Measurements from ENCODE around the gene DNMT3L. TPM values are rescaled to one million over a fixed set of nuclear protein-coding genes. Genes with fewer than 3 reads are reported as not detected.

DNMT3L gene
- total and polyA plus RNA-seq, 7 donors = not detected

DNA sequence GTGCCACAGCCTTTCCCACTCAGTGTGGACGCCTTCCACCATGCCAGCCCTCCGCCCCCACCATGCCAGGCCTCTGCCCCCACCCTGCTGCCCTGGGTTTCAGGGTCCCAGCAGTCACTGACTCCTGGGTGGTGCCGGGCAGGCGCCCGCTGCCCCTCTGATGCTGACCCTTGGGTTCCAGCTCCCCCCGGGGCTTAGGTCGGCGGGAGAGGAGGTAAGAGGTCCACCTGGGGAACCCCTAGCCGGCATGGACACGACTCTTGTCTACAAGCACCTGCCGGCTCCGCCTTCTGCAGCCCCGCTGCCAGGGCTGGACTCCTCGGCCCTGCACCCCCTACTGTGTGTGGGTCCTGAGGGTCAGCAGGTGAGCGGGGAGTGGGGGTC, 31.1 kb upstream of the DNMT3L start:
- H3K9me3 ChIP-seq = no peaks in the 10 kb centered on the region
- peaks cover 0 to 47% (median 37%) of the 10 kb centered on the region in 3 donors for H3K27me3 ChIP-seq
- TF ChIP-seq EP300 (IDR thresholded peaks at IDR 0.05) (no peak), POLR2AphosphoS5 (IDR thresholded peaks at IDR 0.05) (no peak), POLR2A (IDR thresholded peaks at IDR 0.05) (no peak)
- TF ChIP-seq, protein P1, sequence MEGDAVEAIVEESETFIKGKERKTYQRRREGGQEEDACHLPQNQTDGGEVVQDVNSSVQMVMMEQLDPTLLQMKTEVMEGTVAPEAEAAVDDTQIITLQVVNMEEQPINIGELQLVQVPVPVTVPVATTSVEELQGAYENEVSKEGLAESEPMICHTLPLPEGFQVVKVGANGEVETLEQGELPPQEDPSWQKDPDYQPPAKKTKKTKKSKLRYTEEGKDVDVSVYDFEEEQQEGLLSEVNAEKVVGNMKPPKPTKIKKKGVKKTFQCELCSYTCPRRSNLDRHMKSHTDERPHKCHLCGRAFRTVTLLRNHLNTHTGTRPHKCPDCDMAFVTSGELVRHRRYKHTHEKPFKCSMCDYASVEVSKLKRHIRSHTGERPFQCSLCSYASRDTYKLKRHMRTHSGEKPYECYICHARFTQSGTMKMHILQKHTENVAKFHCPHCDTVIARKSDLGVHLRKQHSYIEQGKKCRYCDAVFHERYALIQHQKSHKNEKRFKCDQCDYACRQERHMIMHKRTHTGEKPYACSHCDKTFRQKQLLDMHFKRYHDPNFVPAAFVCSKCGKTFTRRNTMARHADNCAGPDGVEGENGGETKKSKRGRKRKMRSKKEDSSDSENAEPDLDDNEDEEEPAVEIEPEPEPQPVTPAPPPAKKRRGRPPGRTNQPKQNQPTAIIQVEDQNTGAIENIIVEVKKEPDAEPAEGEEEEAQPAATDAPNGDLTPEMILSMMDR (IDR thresholded peaks at IDR 0.05) = no peak
- no peak overlapping the region for H3K4me3 ChIP-seq
- H3K4me1 ChIP-seq = peaks cover 0 to 18% (median 15%) of the 10 kb centered on the region in 4 donors
- intact Hi-C loops (cut with DNase I) = no loop called here
- 77 to 92% methylated on average over 15 of the region's 15 CpGs for WGBS, 2 donors
- H3K36me3 ChIP-seq = no peaks in the 10 kb centered on the region
- DNase-seq = no peak
- no peak overlapping the region for H3K27ac ChIP-seq

DNA sequence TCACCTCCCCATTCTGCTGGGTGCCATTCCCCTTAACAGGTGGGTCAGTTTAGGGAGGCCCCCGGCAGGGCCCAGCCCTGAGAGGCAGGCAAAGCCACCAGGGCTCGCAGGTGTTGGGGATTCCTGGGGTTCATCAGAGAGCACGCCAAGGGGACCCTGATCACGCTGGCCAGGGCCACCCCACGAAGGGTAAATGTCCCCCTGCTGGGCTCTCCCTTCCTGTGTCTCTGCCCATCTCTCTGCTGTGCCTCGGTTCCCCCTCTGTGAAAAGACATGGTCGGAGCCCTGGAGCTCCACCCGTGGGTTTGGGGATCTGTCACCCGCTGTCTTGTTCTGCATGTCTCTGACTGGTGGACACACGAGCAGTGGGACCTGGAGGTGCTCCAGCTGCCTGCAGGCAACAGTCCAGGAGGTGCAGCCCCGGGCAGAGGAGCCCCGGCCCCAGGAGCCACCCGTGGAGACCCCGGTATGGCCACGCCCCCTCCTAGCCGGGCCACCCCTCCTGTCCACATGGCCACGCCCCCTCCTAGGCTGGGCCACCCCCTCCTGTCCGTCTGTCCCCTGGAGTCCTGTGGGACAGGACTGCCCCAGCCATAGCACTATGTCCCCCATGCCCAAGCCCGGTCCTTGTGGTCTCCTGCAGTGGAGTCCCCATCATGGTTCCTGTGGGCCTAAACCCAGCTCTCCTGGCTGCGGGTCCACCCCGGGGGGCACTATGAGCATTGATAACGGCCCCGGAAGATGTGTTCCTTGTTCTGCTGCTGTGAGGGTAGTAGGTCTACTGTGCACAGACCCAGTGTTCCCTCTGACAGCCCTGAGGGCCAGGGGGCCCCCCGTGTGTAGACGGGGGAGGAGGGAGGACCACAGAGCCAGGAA, 30.5 kb upstream of the DNMT3L start:
- no peaks in the 10 kb centered on the region for H3K9me3 ChIP-seq
- DNase-seq = no peak
- H3K4me3 ChIP-seq = no peak overlapping the region
- intact Hi-C loops (cut with DNase I) = no loop called here
- 54 to 75% methylated on average over 25 of the region's 25 CpGs for WGBS, 2 donors
- peaks cover 0 to 12% (median 9%) of the 10 kb centered on the region in 4 donors for H3K4me1 ChIP-seq
- no peaks in the 10 kb centered on the region for H3K36me3 ChIP-seq
- TF ChIP-seq EP300 (IDR thresholded peaks at IDR 0.05) (no peak), POLR2AphosphoS5 (IDR thresholded peaks at IDR 0.05) (no peak), POLR2A (IDR thresholded peaks at IDR 0.05) (no peak)
- TF ChIP-seq, protein P1 (IDR thresholded peaks at IDR 0.05) = no peak
- H3K27me3 ChIP-seq = peaks cover 0 to 53% (median 40%) of the 10 kb centered on the region in 3 donors
- H3K27ac ChIP-seq = no peak overlapping the region

DNA sequence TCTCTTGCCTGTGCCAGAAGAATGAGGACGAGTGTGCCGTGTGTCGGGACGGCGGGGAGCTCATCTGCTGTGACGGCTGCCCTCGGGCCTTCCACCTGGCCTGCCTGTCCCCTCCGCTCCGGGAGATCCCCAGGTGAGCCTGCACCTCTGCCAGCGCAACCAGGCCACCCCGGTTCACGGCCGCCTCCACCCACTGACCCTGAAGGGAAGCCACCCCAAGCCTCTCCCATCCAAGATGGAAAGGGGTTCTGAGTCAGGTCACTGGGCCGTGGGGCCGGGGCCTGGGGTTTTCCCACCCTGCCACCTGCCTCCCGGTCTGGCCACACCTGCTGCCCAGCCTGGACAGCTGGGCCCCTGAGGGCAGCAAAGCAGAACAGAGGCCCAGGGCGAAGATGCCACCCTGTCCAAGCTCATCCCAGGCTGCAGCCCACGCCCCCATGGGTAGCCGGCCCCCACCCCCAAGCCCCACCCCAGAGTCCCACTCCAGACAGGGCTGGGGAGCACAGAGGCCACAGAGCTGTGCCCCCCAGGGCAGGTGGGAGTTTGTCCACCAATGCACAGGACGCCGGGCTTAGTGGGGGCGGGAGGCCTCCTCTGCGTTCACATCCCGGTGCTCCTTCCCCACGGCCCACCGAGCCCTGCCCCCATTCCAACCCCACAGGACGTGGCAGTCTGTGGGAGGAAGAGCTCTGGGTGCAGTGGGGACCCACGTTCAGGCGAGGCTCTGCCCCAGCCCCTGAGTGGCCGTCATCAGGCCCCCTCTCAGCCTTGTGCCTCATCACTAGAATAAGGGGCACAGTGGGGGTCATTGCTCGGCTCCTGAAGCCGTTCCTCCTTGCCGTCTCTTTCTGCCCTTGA, 29.6 kb upstream of the DNMT3L start:
- Histone ChIP-seq H3K9me3 (no peaks in the 10 kb centered on the region), H3K27ac (no peak overlapping the region), H3K4me1 (peaks cover 0 to 12% (median 7%) of the 10 kb centered on the region in 4 donors), H3K4me3 (no peak overlapping the region), H3K36me3 (no peaks in the 10 kb centered on the region), H3K27me3 (peaks cover 6 to 54% (median 43%) of the 10 kb centered on the region in 3 donors)
- no peak for DNase-seq
- TF ChIP-seq, protein P1 (IDR thresholded peaks at IDR 0.05) = no peak
- intact Hi-C loops (cut with DNase I) = no loop called here
- 72 to 82% methylated on average over 33 of the region's 33 CpGs for WGBS, 2 donors

DNA sequence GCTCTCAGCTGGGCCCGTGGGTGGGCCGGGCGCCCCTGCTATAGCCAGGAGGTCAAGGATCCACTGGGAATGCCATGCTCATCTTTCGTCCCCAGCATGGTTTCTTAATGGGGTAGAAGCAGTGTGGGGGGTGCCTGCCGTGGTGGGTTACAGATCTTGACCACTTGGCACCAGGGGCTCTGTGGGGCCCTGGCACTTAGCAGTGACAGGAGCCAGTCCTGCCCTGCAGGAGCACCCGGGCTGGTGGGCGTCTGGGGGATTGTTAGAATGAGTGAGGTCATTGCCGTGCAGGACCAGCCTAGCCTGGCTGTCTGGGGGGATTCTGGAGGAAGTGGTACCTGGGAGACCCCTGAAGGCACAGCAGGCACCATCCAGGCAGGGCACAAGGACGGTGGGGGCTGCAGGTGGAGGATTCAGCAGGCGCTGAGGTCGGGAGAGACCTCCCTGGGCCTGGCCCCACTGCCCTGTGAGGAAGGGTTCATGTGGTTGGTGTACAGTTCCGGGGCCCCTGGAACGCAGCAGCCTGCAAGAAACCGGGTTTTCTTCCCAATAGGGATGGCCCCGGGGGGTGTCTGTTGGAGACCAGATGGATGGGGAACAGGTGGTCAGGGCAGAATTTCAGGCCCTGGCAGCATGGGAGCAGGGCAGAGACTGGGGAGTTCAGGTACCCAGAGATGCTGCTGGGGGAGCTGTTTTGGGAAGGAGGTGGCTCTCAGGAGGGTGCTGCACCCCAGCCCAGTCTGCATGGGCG, 28.8 kb upstream of the DNMT3L start:
- TF ChIP-seq EP300 (IDR thresholded peaks at IDR 0.05) (no peak), POLR2AphosphoS5 (IDR thresholded peaks at IDR 0.05) (no peak), POLR2A (IDR thresholded peaks at IDR 0.05) (no peak)
- TF ChIP-seq, protein P1 (IDR thresholded peaks at IDR 0.05) = no peak
- H3K4me3 ChIP-seq = no peak overlapping the region
- 87 to 88% methylated on average over 16 of the region's 16 CpGs for WGBS, 2 donors
- H3K27me3 ChIP-seq = peaks cover 6 to 54% (median 43%) of the 10 kb centered on the region in 3 donors
- H3K27ac ChIP-seq = no peak overlapping the region
- no peaks in the 10 kb centered on the region for H3K9me3 ChIP-seq
- DNase-seq = no peak
- H3K4me1 ChIP-seq = peaks cover 0 to 18% (median 14%) of the 10 kb centered on the region in 4 donors
- intact Hi-C loops (cut with DNase I) = no loop called here
- no peaks in the 10 kb centered on the region for H3K36me3 ChIP-seq
